NT2/D1 (cell line): ENCODE results near the gene PDE5A.
"Not testable (repeated sequence)": the region's sequence is repeated elsewhere in the genome, so short reads cannot be mapped to it uniquely, and the experiment has no call there.

Experiments used
- DNase-seq: peaks from one replicate; pipeline ENCODE4 v3.0.0-alpha.2; 2011; ENCODE audit warnings: low read depth, low spot score
- H3K27me3 ChIP-seq: 2 replicates; pipeline ENCODE4 v1.6.0; 2011; ENCODE audit warnings: mild to moderate bottlenecking; ENCODE audit not compliant: insufficient read length, insufficient read depth
- H3K36me3 ChIP-seq: 2 replicates; pipeline ENCODE4 v1.6.1; 2011; ENCODE audit warnings: mild to moderate bottlenecking, low read length, mixed read lengths; ENCODE audit not compliant: insufficient read depth, insufficient read length
- H3K4me1 ChIP-seq: 2 replicates; pipeline ENCODE4 v1.5.1; 2011; ENCODE audit not compliant: insufficient read depth, insufficient read length
- H3K4me3 ChIP-seq: 2 replicates; pipeline ENCODE4 v1.5.1; 2011; ENCODE audit warnings: low read depth; ENCODE audit not compliant: insufficient read length
- H3K9ac ChIP-seq: 2 replicates; pipeline ENCODE4 v1.6.0; 2011; ENCODE audit warnings: low read depth; ENCODE audit not compliant: insufficient read length
- H3K9me3 ChIP-seq: 2 replicates; pipeline ENCODE4 v1.5.1; 2011; ENCODE audit warnings: mild to moderate bottlenecking, low read length; ENCODE audit not compliant: insufficient read depth
- YY1 ChIP-seq: IDR thresholded peaks from 2 replicates; pipeline ENCODE4 v1.6.1; 2011; ENCODE audit not compliant: insufficient read length, insufficient read depth

Gene PDE5A

DNA sequence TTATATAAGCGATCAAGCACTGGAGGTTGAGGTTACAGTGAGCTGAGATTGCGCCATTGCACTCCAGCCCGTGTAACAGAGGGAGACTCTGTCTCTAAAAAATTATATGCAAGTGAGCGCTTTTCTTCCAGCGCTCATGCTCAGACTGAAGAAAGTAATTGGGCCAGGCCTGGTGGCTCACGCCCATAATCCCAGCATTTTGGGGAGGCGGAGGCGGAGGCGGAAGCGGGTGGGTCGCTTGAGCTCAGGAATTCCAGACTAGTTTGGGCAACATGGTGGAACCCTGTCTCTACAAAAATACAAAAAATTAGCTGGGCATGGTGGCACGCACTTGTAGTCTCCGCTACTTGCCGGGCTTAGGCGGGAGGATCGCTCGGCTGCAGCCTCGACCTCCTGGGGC lies 172.9 kb downstream of the PDE5A start:
- DNase-seq, H3K27me3 ChIP-seq, H3K9ac ChIP-seq, H3K9me3 ChIP-seq, H3K4me1 ChIP-seq, H3K4me3 ChIP-seq, H3K36me3 ChIP-seq: not testable (repeated sequence)

DNA sequence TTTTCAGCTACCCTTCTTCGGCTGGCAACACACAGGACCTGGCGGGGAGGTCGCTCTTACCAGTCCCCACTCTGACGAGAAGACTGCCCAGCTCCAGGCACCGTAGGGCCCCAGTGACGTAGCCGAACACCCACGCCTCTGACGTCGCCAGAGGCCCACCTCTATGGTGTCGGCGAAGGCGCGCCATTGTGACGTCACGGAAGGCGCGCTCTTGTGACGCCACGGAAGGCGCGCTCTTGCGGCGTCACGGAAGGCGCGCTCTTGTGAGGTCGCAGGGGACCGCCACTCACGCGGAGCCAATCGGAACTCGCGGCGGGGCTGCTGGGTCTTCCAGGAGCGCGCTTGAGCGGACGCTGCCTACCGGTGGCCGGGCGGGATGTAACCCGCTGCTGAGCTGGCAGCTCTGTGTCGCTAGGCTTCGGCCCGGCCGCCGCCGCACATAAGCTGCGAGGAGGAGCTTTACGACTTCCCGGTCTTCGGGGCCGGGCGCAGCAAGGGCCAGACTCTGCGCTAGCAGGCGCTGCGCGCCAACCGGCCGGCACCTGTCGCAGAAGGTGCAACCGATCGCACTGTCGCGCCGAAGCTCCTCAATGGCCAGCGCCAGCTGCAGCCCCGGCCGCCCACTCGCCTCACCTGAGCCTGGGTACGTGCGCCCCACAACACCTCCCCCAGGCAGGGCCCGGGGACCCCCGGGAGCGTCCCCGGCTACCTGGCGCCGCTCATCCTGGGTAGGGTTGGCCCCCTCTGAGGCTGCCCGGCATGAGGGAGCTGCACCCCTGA lies 173.9 kb downstream of the PDE5A start:
- peak; percentile 89 for DNase-seq
- H3K9me3 ChIP-seq, H3K27me3 ChIP-seq, H3K36me3 ChIP-seq, H3K4me1 ChIP-seq: not testable (repeated sequence)
- H3K4me3 ChIP-seq: peak overlapping the region; percentile 63
- TF ChIP-seq YY1: peak; percentile 19
- peak overlapping the region; percentile 64 for H3K9ac ChIP-seq

DNA sequence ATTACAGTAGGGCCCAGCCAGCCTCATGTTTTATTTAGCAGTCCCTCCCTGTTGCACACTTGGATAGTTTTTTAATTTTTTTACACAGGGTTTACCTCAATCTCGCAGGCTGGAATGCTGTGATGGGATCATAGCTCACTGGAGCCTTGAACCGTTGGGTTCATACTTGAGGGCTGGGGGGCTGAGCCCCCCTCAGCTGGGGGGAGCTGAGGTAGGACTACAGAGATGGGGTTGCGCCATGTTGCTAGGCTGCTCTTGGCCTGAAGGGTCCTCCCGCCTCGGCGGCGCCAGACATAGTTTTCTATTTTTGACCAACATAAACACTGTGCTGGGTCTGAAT lies 174.5 kb downstream of the PDE5A start:
- peak overlapping the region; percentile 63 for H3K4me3 ChIP-seq
- H3K4me1 ChIP-seq, H3K27me3 ChIP-seq, H3K36me3 ChIP-seq, DNase-seq, H3K9me3 ChIP-seq: not testable (repeated sequence)
- peak overlapping the region; percentile 59 for H3K9ac ChIP-seq

DNA sequence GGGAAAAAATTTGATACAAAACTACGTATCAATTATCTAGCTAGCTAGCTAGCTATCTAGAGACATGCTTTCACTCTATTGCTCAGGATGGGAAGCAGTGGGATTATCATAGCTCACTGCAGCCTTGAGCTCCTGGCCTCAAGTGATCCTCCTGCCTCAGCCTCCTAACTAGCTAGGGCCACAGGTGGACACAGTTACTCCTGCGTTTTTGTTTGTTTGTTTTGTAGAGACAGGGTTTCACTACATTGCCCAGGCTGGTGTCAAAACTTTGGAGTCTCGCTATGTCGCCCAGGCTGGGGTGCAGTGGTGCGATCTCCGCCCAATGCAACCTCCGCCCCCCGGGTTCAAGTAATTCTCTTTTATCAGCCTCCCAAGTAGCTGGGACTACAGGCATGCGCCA lies 175.3 kb downstream of the PDE5A start:
- DNase-seq, H3K9me3 ChIP-seq, H3K4me1 ChIP-seq, H3K9ac ChIP-seq, H3K36me3 ChIP-seq, H3K27me3 ChIP-seq, H3K4me3 ChIP-seq: not testable (repeated sequence)

DNA sequence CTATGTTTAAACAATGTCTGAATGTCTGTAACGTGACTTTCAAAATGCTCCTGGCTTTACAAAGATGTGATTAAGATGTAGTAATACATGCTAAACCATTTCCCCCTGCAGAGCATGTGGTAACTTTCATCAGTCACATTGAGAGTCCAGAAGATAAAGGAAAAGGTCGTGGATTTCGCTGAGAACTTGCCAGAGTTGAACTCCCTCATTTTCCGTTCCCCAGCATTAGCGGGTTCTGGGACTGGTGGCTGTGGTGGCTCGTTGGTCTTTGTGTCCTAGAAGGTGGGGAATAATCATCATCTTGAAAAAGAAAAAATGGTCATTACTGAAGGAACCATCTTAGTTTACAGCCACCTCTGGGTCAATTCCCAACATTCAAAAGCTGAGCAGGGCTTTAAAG lies 178.8 kb downstream of the PDE5A start:
- H3K9ac ChIP-seq, H3K4me1 ChIP-seq, H3K36me3 ChIP-seq, DNase-seq, H3K4me3 ChIP-seq, H3K27me3 ChIP-seq, H3K9me3 ChIP-seq: not testable (repeated sequence)
